HEK293 (cell line): ENCODE results near the gene NCLN.

Experiments
- CTCF ChIP-seq: fragments of 450-650 bp; formaldehyde crosslinking; IDR thresholded peaks from 2 replicates; pipeline ENCODE4 v1.5.1; 2016; ENCODE audit warnings: missing biosample characterization, missing genetic modification characterization
- RBAK ChIP-seq: fragments of 450-650 bp; formaldehyde crosslinking; IDR thresholded peaks from 2 replicates; pipeline ENCODE4 v1.5.1; 2016; ENCODE audit warnings: missing biosample characterization, missing genetic modification characterization
- SP3 ChIP-seq: fragments of 450-650 bp; formaldehyde crosslinking; IDR thresholded peaks from 2 replicates; pipeline ENCODE4 v1.5.1; 2016; ENCODE audit warnings: missing biosample characterization, missing genetic modification characterization
- ZBTB11 ChIP-seq: fragments of 450-650 bp; formaldehyde crosslinking; conservative IDR thresholded peaks from 2 replicates; pipeline ENCODE4 v1.5.1; 2016; ENCODE audit warnings: low read depth, missing biosample characterization, missing genetic modification characterization
- ZBTB26 ChIP-seq: fragments of 450-650 bp; formaldehyde crosslinking; optimal IDR thresholded peaks from 2 replicates; pipeline ENCODE3; 2016; ENCODE audit warnings: missing biosample characterization, mild to moderate bottlenecking, missing genetic modification characterization
- ZNF398 ChIP-seq: fragments of 450-650 bp; formaldehyde crosslinking; IDR thresholded peaks from 2 replicates; pipeline ENCODE4 v1.5.1; 2017; ENCODE audit warnings: missing biosample characterization, missing genetic modification characterization
- ZNF549 ChIP-seq: fragments of 450-650 bp; IDR thresholded peaks from 2 replicates; pipeline ENCODE4 v1.5.1; 2018; ENCODE audit warnings: missing biosample characterization, missing genetic modification characterization, mild to moderate bottlenecking, inconsistent platforms, moderate library complexity
- ZNF561 ChIP-seq: fragments of 450-650 bp; IDR thresholded peaks from 2 replicates; pipeline ENCODE4 v1.5.1; 2018; ENCODE audit warnings: missing biosample characterization, missing genetic modification characterization, borderline replicate concordance

- TF ChIP-seq ZBTB26 (tag by site-specific recombination) (no peak), ZNF561 (no peak), CTCF (no peak), RBAK (no peak), ZBTB11 (tag by site-specific recombination) (no peak), ZNF549 (tag by site-specific recombination) (no peak), SP3 (tag by site-specific recombination) (no peak), ZNF398 (no peak)
Observed at GRCh38 chr19:3190921-3191805, 5.4 kb downstream of the NCLN start.
